Frontal cortex (tissue), 4 donors: Measurements from ENCODE around the gene SORBS1. TPM values are rescaled to one million over a fixed set of nuclear protein-coding genes. Genes with fewer than 3 reads are reported as not detected.
A peak's percentile ranks its signal among the peaks of the same experiment; 100 is the strongest.

Source experiments
- DNase-seq, 2 donors: peaks; one replicate each; pipeline ENCODE4 v3.0.0; 2012; ENCODE audit warnings: low spot score in 2 of 2
- FAIRE-seq: peaks from 2 replicates; lab custom pipeline; 2012; peaks lifted over from hg19 to GRCh38; lab: Jason Lieb, UNC
- total RNA-seq: library from RNA; depleted of rRNA; stranded (reverse); fragments of >200 nt; gene quantifications from one replicate; pipeline ENCODE4 v1.2.3, GENCODE V29; 2014
- donor health status: control.
- donor health status: control.
- donor health status: control.

The SORBS1 gene
- total RNA-seq, 1 donor from 2014 or later: 90.5 TPM

DNA sequence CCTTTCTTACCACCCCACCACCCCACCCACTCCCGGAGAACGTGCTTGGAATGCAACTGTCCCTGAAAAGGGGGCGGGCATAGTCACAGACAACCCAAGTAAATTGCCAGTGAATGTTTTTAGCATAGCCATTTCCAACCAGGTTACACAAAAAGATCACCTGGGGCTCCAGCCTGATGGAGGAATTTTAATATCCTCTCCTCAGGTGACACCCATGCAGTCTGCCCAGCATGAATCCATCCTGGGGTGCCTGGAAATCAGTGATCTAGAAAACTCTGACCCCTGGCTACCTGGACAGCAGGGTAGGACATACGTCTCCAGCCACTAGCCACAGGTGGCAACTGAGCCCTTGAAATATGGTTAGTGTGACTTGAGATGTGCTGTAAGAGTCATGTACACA is 61.1 kb downstream of the SORBS1 start:
- DNase-seq: no peak
- FAIRE-seq: no peak

DNA sequence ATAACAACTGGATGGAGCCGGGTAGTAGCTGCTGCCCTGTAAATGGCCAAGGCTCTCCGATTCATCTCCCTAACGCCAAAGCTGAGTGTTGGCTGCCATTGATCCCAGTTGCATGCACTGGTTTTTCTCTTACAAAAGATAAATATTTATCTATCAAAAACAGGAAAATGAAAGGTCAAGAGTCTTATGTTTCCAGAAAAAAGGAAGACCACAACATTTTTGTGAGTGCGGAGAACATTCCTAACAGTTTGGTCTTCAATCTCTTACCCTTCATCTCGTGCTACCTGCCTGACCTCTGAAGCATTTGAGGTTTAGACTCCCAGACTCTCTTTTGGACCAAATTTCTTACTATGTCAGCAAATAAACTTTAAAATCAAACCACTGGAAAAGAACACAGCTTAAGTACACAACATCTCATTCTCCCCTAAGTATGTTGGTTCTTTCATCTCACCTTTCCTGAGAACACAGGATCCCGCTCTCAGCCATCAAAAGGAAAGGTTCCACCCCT is 61.6 kb downstream of the SORBS1 start:
- FAIRE-seq (no peak), DNase-seq (no peak)

DNA sequence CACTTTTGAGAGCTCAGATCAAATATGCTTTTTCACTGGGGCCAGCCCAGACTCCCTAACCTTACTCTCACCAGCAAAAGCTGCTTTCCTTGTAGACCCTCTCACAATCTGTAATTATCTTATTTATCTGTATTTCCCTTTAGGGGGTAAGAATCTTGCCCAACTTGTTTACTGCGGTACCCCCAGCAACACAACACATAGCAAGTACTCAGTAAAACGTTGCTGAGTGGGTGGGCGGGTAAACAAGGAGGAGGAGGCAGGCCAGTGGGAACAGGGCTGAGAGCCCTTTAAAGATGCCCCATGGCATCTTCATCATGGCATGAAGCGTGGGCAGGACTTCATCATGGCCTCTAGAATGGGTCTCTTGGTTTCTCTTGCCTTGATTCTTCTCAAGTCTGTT is 64.2 kb downstream of the SORBS1 start:
- DNase-seq (no peak), FAIRE-seq (no peak)

DNA sequence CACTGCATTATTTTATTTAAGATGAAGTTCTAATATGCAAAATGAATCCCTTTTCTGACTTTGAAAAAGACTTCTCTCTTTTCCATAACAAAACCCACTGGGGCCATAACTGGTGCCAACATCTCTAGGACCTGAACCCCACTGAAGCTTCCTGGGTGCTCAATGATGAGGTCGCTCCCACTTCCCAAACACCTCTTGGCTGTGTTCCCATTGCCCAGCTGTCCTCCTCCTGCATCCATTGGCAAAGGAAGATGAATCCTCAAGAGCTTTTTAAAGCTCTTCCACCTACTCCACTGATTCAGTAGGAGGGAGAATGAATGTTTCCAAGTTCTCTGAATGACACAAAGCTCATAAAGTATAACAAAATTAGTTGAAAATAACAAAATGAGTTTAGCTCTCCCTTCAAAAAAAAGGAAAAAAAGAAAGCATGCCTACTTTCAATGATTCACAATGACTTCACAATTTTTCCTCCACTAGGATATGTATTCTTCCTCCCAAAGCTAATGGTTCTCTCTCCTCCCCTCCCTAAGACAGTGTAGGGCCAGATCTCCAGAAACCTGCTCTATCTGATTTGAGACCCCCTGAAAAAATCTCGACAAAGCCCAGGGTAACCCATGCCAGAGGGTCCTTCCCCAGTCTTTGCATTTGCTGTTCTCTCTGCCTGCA is 64.8 kb downstream of the SORBS1 start:
- FAIRE-seq (no peak), DNase-seq (no peak)

DNA sequence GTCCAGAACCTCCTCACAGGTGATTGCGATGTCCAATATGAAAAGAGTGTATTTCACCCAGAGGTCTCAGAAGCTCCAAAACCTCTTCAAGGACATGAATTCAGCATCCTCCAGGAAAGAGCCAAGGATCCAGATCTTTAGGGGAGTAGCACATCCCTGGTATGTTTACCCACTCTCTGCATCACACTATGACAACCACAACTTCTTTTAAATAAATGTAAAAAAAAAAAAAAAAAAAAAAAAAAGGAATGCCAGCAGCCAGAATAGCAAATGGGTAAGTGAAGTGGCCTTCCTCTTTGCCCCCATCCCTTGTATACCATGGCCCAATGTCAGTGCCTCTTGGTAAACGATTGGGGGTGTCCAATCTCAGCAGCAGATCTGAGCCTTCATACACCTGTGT is 67.3 kb downstream of the SORBS1 start:
- FAIRE-seq (no peak), DNase-seq (no peak)

DNA sequence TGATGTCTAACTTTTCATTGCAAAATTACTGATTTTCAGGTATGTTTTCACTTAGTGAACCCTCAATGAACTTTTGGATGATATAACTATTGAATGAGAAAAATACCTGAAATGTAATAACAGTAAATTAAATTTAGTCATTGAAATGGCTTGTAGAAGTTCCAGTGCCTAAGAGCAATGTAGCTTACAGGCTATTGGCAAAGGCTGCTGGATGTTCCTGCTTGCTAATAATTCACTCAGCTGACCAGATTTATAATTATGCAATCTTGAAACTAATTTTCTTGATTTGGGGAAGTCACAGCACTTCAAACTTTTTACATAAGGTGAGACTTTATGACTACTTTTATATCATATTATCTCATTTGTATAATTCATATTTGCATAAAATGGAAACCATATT is 73.2 kb downstream of the SORBS1 start:
- FAIRE-seq: no peak
- DNase-seq: no peak

DNA sequence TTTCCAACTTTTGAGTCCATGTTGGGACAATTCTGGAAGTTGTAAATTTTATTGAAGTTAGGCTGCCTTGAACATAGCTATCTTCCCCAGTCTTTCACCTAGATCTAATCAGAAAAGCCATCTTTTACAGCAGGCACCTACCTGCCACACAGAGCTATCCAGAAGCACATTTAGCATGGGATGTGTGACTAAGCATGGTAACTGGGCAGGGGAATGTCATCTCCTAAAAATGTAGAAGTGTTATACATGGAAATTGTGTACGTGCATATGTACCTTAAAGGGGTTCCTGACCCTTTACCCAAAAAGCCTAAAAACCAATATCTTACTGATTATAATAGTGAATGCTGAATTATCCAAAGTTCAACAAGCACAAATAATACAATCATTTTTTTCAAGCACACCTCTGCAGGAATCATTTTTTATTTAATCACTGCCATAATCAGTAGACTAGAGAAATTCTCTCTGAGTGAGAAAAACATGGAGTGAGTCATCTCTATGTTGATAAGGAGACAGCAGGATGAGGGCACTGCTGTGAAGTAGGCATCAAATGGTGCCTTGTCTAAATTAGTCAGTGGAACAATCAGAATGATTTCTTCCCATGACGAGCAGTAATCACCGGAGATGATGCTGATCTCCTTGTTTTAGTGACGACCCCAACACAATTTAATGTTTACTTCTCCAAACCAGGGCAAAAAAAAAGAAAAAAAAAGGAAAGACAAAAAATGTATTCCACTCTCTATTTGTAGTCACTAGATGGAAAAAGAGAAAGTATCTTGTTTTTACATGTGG is 75.9 kb downstream of the SORBS1 start:
- DNase-seq (no peak), FAIRE-seq (no peak)

DNA sequence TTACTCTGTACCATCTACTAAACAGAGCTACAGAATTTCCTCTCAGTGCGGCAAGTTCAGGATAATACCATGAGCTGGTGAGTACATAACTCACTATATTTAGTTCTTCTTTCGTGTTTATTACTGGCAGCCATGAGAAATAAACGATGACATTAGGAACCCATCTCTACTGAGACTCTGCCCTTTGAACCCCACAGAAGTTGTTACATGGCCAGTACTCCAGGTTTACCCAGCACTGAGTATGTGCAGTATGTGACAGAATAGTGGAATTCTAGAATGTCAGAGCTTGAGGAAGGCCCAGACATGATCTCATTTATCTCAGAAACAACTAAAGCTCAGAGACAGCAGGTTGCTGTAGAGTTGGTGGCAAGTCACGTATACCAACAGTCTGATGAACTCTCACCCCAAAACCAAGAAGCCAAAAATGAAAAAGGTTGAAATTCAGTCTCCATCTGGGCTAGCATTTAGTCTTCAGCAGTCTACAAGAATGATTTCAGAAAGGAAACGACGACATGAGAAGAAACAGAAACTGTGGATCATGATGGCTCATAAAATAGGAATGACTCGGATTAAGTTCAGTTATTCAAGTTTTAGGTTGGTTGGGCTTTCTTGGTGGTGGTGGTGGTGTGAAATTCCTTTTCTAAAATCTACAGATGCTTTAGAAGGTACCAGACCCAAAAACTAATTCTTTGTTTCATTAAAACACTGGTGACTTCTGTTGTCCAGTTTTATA is 78.5 kb downstream of the SORBS1 start:
- DNase-seq (no peak), FAIRE-seq (no peak)

DNA sequence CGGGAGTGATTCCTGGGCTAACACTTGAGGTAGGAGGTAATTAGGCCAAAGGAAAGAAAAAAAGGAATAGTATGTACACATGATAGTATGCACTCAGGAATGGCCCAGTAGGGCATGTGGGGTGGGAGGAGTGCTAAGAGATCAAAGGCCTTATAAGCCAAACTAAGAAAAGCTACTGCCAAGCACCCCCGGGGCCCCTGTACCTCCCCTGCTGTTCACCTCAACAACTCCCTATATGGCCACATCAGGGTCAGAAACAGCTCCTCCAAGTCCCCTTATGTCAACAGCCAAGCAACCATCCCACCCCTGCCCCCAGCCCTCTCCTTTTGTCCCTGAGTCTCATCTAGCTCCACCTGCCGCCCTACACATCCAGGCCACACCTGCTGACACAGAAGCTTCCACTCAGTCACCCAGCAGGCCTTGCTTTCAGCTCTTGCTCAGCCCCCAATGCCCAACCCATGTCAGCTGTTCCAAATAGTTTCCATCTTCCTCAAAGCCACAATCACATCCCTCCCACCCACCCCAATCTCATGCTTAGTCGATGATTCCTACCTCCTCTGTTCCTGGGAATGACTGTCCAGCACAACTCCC is 80.2 kb downstream of the SORBS1 start:
- FAIRE-seq: no peak
- no peak for DNase-seq

DNA sequence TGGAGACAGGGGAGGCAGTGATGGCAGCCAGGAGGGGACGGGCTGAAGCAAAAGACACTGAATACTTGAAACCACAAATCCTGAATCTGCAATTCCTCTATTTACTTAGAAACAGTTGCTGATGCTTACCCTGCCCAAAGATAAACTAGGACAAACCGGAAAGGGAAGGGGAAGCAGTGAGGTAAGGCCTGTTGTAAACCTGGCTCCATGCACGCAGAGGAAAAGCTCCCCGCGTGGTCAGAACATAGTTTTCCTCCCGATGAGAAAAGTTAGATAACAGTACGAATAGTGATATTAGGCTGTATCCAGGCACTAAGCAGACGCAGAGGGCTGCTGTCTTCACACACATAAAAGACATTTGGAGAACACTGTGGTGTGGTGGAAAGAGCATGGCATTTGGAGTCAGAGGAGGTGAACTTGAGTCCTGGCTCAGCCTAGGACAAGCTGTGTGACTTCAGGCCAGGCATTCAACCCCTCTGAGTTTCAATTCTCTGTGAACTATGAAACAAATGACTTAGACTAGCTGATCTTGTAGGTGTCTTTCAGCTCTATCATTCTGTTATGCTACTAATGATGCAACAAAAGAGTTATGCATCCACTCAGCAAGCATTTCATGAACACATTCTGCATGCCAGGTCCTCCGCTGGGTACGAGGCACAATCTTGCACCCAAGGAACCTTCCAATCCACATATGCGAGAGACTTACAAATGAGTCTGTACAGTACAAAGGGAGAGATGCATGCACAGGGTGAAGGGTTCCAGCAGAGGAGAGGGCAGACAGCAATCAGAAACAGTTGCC is 80.9 kb downstream of the SORBS1 start:
- FAIRE-seq (no peak), DNase-seq (no peak)

DNA sequence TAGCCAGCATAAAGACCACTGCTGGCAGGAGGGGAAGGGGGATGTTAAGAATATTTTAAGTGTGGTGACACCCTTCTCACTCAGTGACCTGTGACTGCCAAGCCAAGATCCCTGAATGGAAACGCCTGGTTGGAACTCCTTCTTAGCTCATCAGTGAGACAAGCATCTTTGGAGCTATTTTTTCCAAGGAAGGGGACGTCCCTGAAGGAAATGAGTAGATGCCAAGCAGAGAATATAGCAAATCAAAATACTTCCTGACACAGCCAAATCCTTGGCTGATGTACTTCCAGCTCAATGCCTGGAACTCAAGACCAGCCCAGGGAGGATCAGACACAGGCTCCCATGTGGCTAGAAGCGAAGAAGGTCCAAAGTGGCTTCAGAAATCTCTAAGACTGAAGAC is 82.2 kb downstream of the SORBS1 start:
- DNase-seq (no peak), FAIRE-seq (no peak)

DNA sequence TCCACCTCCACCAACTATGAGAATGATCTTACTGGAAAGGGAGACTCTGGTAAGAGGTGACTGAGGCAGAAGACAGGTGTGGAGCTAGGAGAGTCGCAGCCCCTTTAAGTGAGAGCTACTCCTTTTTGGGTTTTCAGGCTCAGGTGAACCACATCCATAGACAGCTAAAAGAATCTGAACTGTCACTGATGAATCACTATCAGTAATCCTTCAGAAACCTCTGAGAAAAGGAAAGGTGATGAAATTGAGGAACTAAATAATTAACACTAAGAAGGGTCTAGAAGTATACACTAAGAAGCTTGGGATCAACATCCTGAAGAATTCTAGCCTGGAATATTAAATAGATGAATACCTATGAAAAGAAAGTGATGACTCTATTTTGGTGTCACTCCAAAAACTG is 83.0 kb downstream of the SORBS1 start:
- DNase-seq (no peak), FAIRE-seq (no peak)

DNA sequence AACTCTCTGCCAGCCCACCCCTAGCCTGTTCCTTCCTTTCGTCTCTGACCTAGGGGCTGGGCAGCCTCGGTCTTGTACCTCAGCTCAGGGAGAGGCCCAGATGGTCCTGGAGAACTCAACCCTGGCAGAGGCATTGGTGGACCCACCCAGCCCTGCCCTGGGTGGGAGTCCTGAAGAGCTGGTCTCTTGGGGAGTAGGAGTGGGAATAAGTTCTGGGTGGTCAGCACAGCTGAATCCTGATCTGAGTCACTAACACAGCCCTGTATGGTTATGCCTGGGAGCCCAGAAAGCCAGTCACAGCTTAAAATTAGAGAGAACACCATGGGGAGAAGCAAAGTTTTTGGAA is 84.0 kb downstream of the SORBS1 start:
- no peak for DNase-seq
- no peak for FAIRE-seq

DNA sequence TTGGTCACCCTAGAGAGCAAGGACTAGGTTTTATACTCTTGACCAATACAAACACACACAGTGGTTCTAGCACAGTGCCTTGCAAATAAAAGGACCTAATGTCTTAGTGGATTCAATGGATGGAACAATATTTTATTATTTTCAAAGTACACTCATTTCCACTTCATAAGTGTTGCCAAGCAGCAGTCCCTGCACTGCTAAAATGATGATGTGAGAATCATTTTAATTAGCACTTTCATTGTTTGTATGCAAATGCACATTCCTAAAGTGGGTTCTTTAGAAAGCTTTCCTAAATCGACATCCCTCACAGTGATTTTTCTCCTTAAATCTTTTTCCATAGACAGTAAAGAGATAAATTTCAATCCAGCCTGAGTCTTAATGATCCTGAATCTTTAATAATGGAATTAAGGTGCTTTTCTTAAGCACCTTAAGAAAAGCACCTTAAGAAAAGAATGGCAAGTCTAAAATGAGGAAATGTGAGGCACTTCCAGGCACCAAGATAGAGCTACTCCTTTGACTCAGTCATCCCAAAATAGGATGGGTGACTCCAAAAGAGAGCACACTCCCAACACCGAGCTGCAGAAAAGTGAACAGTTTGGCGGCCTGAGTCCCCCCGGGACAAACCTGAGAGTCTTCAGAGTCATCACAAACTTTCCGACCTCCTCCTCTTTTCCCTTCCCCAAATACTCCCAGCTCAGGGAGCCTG is 84.5 kb downstream of the SORBS1 start:
- FAIRE-seq (no peak), DNase-seq (no peak)

DNA sequence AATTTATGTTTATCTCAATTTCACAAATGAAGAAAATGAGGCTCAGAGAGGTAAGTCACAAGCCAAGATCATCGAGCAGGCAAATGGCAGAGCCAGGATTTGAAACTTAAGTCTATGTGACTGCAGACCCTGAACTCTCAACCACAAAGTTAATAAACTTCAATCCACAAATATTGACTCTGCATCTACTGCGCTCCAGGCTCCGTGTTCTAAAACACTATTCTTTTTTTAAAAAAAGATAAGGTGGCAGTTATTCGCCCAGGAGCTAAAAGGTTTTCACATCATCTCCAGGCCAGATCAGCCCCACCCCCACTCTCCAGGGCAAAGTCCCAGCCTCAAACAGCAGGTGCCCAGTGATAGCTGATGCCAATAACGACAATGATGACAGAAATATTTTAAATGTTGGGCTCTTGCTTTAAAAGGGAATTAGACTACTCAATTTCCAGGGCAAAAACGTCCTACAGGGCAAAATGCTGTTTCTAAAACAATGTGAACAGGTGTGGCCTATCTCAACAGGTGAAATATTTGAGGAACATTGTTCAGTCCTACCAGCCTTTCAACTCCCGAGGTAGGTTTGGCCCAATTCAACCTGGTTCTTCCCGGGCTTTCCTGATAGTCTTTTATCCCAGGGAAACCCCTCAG is 85.2 kb downstream of the SORBS1 start:
- no peak for FAIRE-seq
- no peak for DNase-seq

DNA sequence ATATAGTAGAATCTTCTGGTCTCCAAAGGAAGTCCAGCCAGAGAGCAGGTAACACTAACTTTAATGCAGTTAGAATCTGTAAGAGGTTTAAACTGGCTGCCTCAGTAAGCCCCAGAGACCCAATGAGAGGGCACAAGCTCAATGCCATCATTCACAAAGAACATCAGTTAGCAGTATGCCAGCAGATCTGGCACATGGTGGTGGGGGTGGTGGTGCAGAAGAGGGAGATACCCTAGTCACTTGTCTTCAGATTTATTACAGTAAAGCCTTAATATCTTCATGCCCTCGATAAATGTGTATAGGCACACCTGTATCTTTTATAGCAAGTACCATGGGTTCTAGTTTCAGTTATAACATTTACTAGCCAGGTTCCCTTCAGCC is 86.2 kb downstream of the SORBS1 start:
- DNase-seq (no peak), FAIRE-seq (no peak)

DNA sequence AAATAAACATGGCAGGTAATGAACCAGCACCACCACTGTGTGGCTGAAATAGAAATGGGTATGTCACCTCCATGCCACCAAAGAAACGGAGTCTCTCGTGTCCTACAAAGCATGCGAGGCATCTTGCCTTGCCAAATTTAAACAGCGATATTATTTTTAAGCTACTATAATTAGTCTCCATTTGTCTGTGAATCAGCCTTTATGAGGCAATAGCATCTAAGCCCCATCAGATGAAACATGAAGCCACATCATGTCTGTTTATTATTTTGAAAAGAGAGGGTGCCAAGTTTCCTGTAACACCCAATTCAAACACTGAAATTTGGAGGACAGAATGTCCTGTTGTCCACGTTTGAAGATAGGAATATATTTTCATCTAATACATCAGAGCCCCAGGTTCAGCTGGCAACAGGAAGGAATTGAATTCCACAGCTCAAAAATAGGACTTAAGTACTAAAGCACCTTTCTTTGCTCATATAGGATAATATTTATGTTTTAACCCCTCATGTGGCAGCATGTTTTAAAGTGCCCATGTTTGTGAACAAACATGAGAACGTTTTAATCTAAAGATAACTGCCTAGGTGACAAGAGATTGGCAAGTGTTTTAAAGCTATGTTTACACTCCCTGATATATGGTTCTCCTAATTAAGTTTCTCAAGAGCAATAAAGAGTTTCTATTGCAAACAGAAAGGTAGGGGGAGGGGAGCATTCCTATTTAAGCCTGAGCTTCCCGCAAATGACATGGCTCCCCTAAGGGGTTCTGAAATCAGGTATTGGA is 86.8 kb downstream of the SORBS1 start:
- no peak for FAIRE-seq
- DNase-seq: peak in 1 of 2 donors; percentile 37
